Cortex of kidney (tissue), 1 donor: ENCODE data around the gene MROH7.

Experiments
- DNase-seq: peaks from one replicate; lab custom pipeline; 2025; lab: John Stamatoyannopoulos, UW

MROH7 gene

GRCh38 chr1:54698346-54698745 lies 56.8 kb downstream of the MROH7 start:
- DNase-seq, result no peak

GRCh38 chr1:54699936-54700525 lies 58.4 kb downstream of the MROH7 start:
- DNase-seq, result no peak

GRCh38 chr1:54701066-54701465 lies 59.5 kb downstream of the MROH7 start:
- no peak for DNase-seq

GRCh38 chr1:54701996-54702395 lies 60.4 kb downstream of the MROH7 start:
- no peak for DNase-seq

GRCh38 chr1:54703471-54703870 lies 61.9 kb downstream of the MROH7 start:
- no peak for DNase-seq

- DNase-seq, result no peak
Measured at GRCh38 chr1:54705153-54705552, 63.6 kb downstream of the MROH7 start.

GRCh38 chr1:54706419-54706818 lies 64.8 kb downstream of the MROH7 start:
- no peak for DNase-seq

- no peak for DNase-seq
Measured at GRCh38 chr1:54708385-54708784, 66.8 kb downstream of the MROH7 start.

- DNase-seq, result no peak
Measured at GRCh38 chr1:54709547-54710292, 68.1 kb downstream of the MROH7 start.

- no peak for DNase-seq
Measured at GRCh38 chr1:54710434-54710833, 68.8 kb downstream of the MROH7 start.

GRCh38 chr1:54710841-54711240 lies 69.3 kb downstream of the MROH7 start:
- DNase-seq, result no peak

- DNase-seq, result no peak
Measured at GRCh38 chr1:54711536-54711935, 70.0 kb downstream of the MROH7 start.

GRCh38 chr1:54714881-54715492 lies 73.4 kb downstream of the MROH7 start:
- DNase-seq, result no peak

- no peak for DNase-seq
Measured at GRCh38 chr1:54715493-54716298, 74.1 kb downstream of the MROH7 start, which contains the start of gene TTC4. TSS of gene TTC4 (plus strand) at chr1:54715861. CDS start at chr1:54715909, 48 bp downstream.

GRCh38 chr1:54716299-54717047 lies 74.9 kb downstream of the MROH7 start:
- DNase-seq, result no peak

GRCh38 chr1:54721719-54722118 lies 80.1 kb downstream of the MROH7 start:
- DNase-seq, result no peak

GRCh38 chr1:54723985-54724384 lies 82.4 kb downstream of the MROH7 start:
- no peak for DNase-seq

- DNase-seq, result no peak
Measured at GRCh38 chr1:54724771-54725170, 83.2 kb downstream of the MROH7 start.

GRCh38 chr1:54728027-54728426 lies 86.4 kb downstream of the MROH7 start:
- no peak for DNase-seq

- DNase-seq, result no peak
Measured at GRCh38 chr1:54736685-54737084, 95.1 kb downstream of the MROH7 start.

GRCh38 chr1:54738244-54738643 lies 96.7 kb downstream of the MROH7 start:
- no peak for DNase-seq

GRCh38 chr1:54741531-54741930 lies 99.9 kb downstream of the MROH7 start:
- DNase-seq, result no peak
